Endodermal cell (in vitro differentiated cells): ENCODE measurements around the gene CASP10. TPM values are rescaled to one million over a fixed set of nuclear protein-coding genes. Genes with fewer than 3 reads are reported as not detected.
A peak's percentile ranks its signal among the peaks of the same experiment; 100 is the strongest.
"Not testable (repeated sequence)": the region's sequence is repeated elsewhere in the genome, so short reads cannot be mapped to it uniquely, and the experiment has no call there.

Experiments used
- DNase-seq: peaks from one replicate; pipeline ENCODE4 v3.0.0-alpha.2; 2017
- H3K27ac ChIP-seq: 2 replicates; pipeline ENCODE4 v1.5.1; 2013; ENCODE audit warnings: mild to moderate bottlenecking, low read depth, low read length, moderate library complexity
- H3K27me3 ChIP-seq: 2 replicates; pipeline ENCODE4 v1.6.1; 2013; ENCODE audit warnings: mild to moderate bottlenecking, low read length, moderate library complexity; ENCODE audit not compliant: insufficient read depth, control insufficient read depth, poor library complexity, severe bottlenecking
- H3K36me3 ChIP-seq: 2 replicates; pipeline ENCODE4 v1.7.0; 2013; ENCODE audit warnings: mild to moderate bottlenecking, low read length, moderate library complexity; ENCODE audit not compliant: control insufficient read depth, insufficient read depth
- H3K4me1 ChIP-seq: one replicate; pipeline ENCODE4 v1.7.0; 2013; ENCODE audit warnings: low read length; ENCODE audit not compliant: control insufficient read depth, insufficient read depth
- H3K4me3 ChIP-seq: 2 replicates; pipeline ENCODE4 v1.5.1; 2013; ENCODE audit warnings: mild to moderate bottlenecking, low read length, moderate library complexity
- H3K9ac ChIP-seq: 2 replicates; pipeline ENCODE4 v1.6.1; 2013; ENCODE audit warnings: mild to moderate bottlenecking, low read length, moderate library complexity; ENCODE audit not compliant: poor library complexity, severe bottlenecking; ENCODE audit errors: extremely low read depth
- H3K9me3 ChIP-seq: 2 replicates; pipeline ENCODE4 v1.6.1; 2013; ENCODE audit warnings: mild to moderate bottlenecking, low read length, moderate library complexity; ENCODE audit not compliant: control insufficient read depth
- H3K27ac Mint-ChIP-seq: 2 replicates; pipeline ENCODE4 v1.8.0; 2020; ENCODE audit warnings: mixed read lengths
- H3K27me3 Mint-ChIP-seq: 2 replicates; pipeline ENCODE4 v1.8.0; 2021; ENCODE audit warnings: mild to moderate bottlenecking, mixed read lengths; ENCODE audit not compliant: insufficient read depth
- H3K36me3 Mint-ChIP-seq: 2 replicates; pipeline ENCODE4 v1.8.0; 2020; ENCODE audit warnings: low read depth, mixed read lengths
- H3K4me1 Mint-ChIP-seq: 2 replicates; pipeline ENCODE4 v1.8.0; 2020; ENCODE audit warnings: mixed read lengths
- H3K4me3 Mint-ChIP-seq: 2 replicates; pipeline ENCODE4 v1.8.0; 2020; ENCODE audit warnings: mild to moderate bottlenecking, moderate library complexity, mixed read lengths
- H3K9me3 Mint-ChIP-seq: 2 replicates; pipeline ENCODE4 v1.8.0; 2020; ENCODE audit warnings: mild to moderate bottlenecking, mixed read lengths
- WGBS, 2 experiments: methylation state at CpG; one replicate each; pipeline versions ENCODE4 v1.1.5 to v1.1.7; 2013; ENCODE audit warnings: missing lambda C conversion rate in 2 of 2, mixed read lengths in 1 of 2; ENCODE audit not compliant: insufficient coverage in 1 of 2, insufficient read length in 1 of 2; 5-methylcytosine and 5-hydroxymethylcytosine counted together
- total RNA-seq, 2 donors: library from RNA; stranded (reverse); fragmentation: NEBNext Ultra II Directional in 1 of 2; extraction: Animal tissue kit (Norgen Biotek cat#: 25700) in 1 of 2; gene quantifications; 2 replicates in 1 of 2; 3 replicates in 1 of 2; pipeline ENCODE4 v1.2.1, GENCODE V29; 2021
- TF ChIP-seq, protein P1 (sequence below): fragments of 200-600 bp; sonication (generic); conservative IDR thresholded peaks from 2 replicates; pipeline ENCODE4 v1.5.0; 2021; ENCODE audit warnings: antibody characterized with exemption, mild to moderate bottlenecking

Gene CASP10
- total RNA-seq, 2 donors from 2014 or later = 6.0 to 24.5 TPM

DNA sequence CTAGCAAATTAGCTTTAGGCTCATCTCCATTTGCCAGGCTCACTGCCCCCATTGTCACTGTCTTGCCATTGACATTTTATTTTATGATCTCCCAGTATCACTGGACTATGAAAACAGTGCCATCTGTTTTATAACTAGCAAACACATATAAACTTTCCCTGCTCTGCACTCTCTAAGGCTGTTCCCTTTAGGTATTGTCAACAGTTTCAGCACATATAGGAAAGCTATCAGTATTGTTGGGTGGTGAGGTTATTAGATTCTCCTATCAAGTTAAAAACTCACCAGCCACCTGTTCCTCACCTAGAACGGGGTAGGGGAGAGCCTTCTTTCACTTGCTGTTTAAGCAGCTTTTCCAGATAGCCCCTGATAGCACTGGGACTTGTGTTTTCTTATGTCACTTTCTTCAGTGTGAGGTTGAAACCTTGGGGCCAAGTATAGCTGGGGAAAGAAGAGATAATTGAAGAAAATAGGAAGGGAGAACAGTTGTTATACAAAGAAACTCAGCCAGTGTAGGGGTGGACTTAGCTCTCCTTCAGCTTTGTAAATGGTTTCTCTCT lies 34.4 kb upstream of the CASP10 start:
- H3K36me3 ChIP-seq = peaks cover 72% of the 10 kb centered on the region
- 67 to 70% methylated on average over 1 of the region's 1 CpG for WGBS, 2 experiments
- TF ChIP-seq, protein P1, sequence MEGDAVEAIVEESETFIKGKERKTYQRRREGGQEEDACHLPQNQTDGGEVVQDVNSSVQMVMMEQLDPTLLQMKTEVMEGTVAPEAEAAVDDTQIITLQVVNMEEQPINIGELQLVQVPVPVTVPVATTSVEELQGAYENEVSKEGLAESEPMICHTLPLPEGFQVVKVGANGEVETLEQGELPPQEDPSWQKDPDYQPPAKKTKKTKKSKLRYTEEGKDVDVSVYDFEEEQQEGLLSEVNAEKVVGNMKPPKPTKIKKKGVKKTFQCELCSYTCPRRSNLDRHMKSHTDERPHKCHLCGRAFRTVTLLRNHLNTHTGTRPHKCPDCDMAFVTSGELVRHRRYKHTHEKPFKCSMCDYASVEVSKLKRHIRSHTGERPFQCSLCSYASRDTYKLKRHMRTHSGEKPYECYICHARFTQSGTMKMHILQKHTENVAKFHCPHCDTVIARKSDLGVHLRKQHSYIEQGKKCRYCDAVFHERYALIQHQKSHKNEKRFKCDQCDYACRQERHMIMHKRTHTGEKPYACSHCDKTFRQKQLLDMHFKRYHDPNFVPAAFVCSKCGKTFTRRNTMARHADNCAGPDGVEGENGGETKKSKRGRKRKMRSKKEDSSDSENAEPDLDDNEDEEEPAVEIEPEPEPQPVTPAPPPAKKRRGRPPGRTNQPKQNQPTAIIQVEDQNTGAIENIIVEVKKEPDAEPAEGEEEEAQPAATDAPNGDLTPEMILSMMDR = no peak
- H3K27ac Mint-ChIP-seq = peak overlapping the region; percentile 46
- peaks cover 61% of the 10 kb centered on the region for H3K36me3 Mint-ChIP-seq
- H3K27ac ChIP-seq = no peak overlapping the region
- no peak overlapping the region for H3K9ac ChIP-seq
- H3K4me1 Mint-ChIP-seq = peaks cover 23% of the 10 kb centered on the region
- no peak for DNase-seq
- H3K4me3 ChIP-seq = no peak overlapping the region
- peaks cover 9% of the 10 kb centered on the region for H3K4me1 ChIP-seq
- no peaks in the 10 kb centered on the region for H3K27me3 ChIP-seq
- H3K27me3 Mint-ChIP-seq = no peaks in the 10 kb centered on the region
- no peaks in the 10 kb centered on the region for H3K9me3 ChIP-seq
- H3K4me3 Mint-ChIP-seq = no peak overlapping the region
- H3K9me3 Mint-ChIP-seq = peaks cover 1% of the 10 kb centered on the region

GRCh38 chr2:201149064-201149820 lies 33.7 kb upstream of the CASP10 start:
- no peak overlapping the region for H3K9ac ChIP-seq
- Mint-ChIP-seq H3K36me3 (peaks cover 59% of the 10 kb centered on the region), H3K4me1 (peaks cover 23% of the 10 kb centered on the region), H3K27me3 (no peaks in the 10 kb centered on the region), H3K9me3 (peaks cover 1% of the 10 kb centered on the region), H3K4me3 (no peak overlapping the region), H3K27ac (peak overlapping the region; percentile 82)
- H3K36me3 ChIP-seq = peaks cover 68% of the 10 kb centered on the region
- no peak for DNase-seq
- TF ChIP-seq, protein P1 = no peak
- H3K27me3 ChIP-seq = no peaks in the 10 kb centered on the region
- peak overlapping the region; percentile 8 for H3K4me3 ChIP-seq
- no peaks in the 10 kb centered on the region for H3K9me3 ChIP-seq
- no peak overlapping the region for H3K27ac ChIP-seq
- WGBS, 2 experiments = 90 to 92% methylated on average over 2 of the region's 2 CpGs
- H3K4me1 ChIP-seq = peaks cover 9% of the 10 kb centered on the region

DNA sequence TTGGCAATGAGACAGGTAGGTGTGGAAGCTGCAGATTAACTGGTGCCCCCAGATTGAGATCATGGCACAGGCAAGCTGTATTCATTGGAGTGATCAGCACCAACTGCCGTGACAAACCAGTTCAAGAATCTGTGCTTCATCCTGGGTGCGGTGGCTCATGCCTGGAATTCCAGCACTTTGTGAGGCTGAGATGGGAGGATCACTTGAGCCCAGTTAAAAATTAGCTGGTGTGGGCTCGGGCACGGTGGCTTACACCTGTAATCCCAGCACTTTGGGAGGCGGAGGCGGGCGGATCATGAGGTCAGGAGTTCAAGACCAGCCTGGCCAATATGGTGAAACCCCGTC lies 33.1 kb upstream of the CASP10 start:
- H3K9me3 ChIP-seq, H3K27ac ChIP-seq, H3K9ac ChIP-seq, H3K4me3 Mint-ChIP-seq, H3K9me3 Mint-ChIP-seq, H3K27me3 ChIP-seq, H3K4me1 ChIP-seq, H3K27me3 Mint-ChIP-seq, DNase-seq: not testable (repeated sequence)
- H3K36me3 Mint-ChIP-seq = peaks cover 61% of the 10 kb centered on the region
- peak overlapping the region; percentile 8 for H3K4me3 ChIP-seq
- WGBS, 2 experiments = 96% methylated on average over 3 to 8 of the region's 8 CpGs
- peak overlapping the region; percentile 82 for H3K27ac Mint-ChIP-seq
- H3K36me3 ChIP-seq = peaks cover 68% of the 10 kb centered on the region
- peaks cover 25% of the 10 kb centered on the region for H3K4me1 Mint-ChIP-seq
